Measurements from ENCODE around the gene ITGAD. TPM values are rescaled to one million over a fixed set of nuclear protein-coding genes. Genes with fewer than 3 reads are reported as not detected.

The ITGAD gene
- polyA plus RNA-seq, 1 of the 3 experiments (the other 2 are of a cell fraction), result not detected

DNA sequence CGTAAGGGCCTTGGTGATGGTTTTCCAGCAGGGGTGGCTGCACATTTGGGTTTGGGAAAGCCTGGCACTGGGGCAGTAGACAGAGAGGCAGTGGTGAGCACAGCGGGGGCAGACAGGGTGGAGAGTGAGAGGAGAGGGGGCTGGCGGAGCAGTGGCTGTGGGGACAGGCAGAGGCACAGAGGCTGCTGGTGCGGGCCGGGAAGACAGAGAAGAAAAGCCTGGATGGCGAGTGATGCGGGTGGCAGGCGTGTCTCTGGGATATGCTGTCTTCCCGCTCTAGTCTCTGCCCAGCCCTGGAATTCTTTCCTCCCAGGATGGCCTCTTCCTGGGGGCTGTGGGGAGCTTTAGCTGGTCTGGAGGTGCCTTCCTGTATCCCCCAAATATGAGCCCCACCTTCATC is 16.9 kb downstream of the ITGAD start:
- no peak for DNase-seq
- Histone ChIP-seq H2AFZ (ENCODE audit: low read depth) (no peak overlapping the region), H3K9me3 (no peaks in the 10 kb centered on the region), H3K4me2 (no peak overlapping the region), H3K27me3 (ENCODE audit: insufficient read depth) (peaks cover 41% of the 10 kb centered on the region; the same call in 1 of the 2 replicates), H3K79me2 (ENCODE audit: insufficient read depth) (no peaks in the 10 kb centered on the region), H3K36me3 (replicated peaks in 1 of 2; ENCODE audit: control insufficient read depth in 1 of 2, insufficient read depth in 2 of 2, low read length in 1 of 2) (no peaks in the 10 kb centered on the region), H3K9ac (no peak overlapping the region), H3K4me1 (ENCODE audit: control insufficient read depth in 1 of 2, insufficient read depth in 2 of 2, low read depth in 1 of 2, low read length in 1 of 2) (no peaks in the 10 kb centered on the region), H3K9me2 (no peaks in the 10 kb centered on the region), H3K4me3 (ENCODE audit: low read depth in 2 of 2, low read length in 1 of 2) (no peak overlapping the region), H3F3A (replicated peaks; ENCODE audit: insufficient read depth) (no peaks in the 10 kb centered on the region), H3K27ac (ENCODE audit: low read depth in 2 of 2, low read length in 1 of 2) (no peak overlapping the region), H4K20me1 (ENCODE audit: insufficient read depth) (no peaks in the 10 kb centered on the region)
- WGBS (ENCODE audit: low lambda C conversion rate), result 27% methylated on average over 8 of the region's 9 CpGs
- CTCF ChIA-PET, result no interaction called here
- TF ChIP-seq TEAD4 (IDR thresholded peaks at IDR 0.05; ENCODE audit: borderline replicate concordance, insufficient read depth), result no peak
- TF ChIP-seq GATA2 (CRISPR knock-in tag; IDR thresholded peaks at IDR 0.05), result no peak
- no peak for TF ChIP-seq POLR2AphosphoS5 (IDR thresholded peaks at IDR 0.05; ENCODE audit: low read depth, low read length)
- TF ChIP-seq, protein P1, sequence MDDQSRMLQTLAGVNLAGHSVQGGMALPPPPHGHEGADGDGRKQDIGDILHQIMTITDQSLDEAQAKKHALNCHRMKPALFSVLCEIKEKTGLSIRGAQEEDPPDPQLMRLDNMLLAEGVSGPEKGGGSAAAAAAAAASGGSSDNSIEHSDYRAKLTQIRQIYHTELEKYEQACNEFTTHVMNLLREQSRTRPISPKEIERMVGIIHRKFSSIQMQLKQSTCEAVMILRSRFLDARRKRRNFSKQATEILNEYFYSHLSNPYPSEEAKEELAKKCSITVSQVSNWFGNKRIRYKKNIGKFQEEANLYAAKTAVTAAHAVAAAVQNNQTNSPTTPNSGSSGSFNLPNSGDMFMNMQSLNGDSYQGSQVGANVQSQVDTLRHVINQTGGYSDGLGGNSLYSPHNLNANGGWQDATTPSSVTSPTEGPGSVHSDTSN (IDR thresholded peaks at IDR 0.05), result no peak
- no peak for TF ChIP-seq SIN3A (IDR thresholded peaks at IDR 0.05; ENCODE audit: borderline replicate concordance, low read depth, low read length)
- TF ChIP-seq EZH2phosphoT487 (IDR thresholded peaks at IDR 0.05; ENCODE audit: borderline replicate concordance, low read depth), result no peak
- no peak for TF ChIP-seq NRF1 (IDR thresholded peaks at IDR 0.05; ENCODE audit: low read depth, low read length)
- TF ChIP-seq, protein P2, sequence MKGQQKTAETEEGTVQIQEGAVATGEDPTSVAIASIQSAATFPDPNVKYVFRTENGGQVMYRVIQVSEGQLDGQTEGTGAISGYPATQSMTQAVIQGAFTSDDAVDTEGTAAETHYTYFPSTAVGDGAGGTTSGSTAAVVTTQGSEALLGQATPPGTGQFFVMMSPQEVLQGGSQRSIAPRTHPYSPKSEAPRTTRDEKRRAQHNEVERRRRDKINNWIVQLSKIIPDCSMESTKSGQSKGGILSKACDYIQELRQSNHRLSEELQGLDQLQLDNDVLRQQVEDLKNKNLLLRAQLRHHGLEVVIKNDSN (IDR thresholded peaks at IDR 0.05; ENCODE audit: borderline replicate concordance, low read depth), result no peak
- no peak for TF ChIP-seq MEF2A (IDR thresholded peaks at IDR 0.05; ENCODE audit: borderline replicate concordance, low read depth)
- no peak for TF ChIP-seq RXRA (IDR thresholded peaks at IDR 0.05; ENCODE audit: borderline replicate concordance, low read depth)
- no peak for TF ChIP-seq NFIC (IDR thresholded peaks at IDR 0.05; ENCODE audit: borderline replicate concordance)
- no peak for TF ChIP-seq USF2 (IDR thresholded peaks at IDR 0.05; ENCODE audit: borderline replicate concordance, low read depth, low read length)
- TF ChIP-seq MXI1 (IDR thresholded peaks at IDR 0.05; ENCODE audit: low read depth, low read length), result no peak
- no peak for TF ChIP-seq GABPA (IDR thresholded peaks at IDR 0.05; ENCODE audit: low read depth)
- TF ChIP-seq, protein P3, sequence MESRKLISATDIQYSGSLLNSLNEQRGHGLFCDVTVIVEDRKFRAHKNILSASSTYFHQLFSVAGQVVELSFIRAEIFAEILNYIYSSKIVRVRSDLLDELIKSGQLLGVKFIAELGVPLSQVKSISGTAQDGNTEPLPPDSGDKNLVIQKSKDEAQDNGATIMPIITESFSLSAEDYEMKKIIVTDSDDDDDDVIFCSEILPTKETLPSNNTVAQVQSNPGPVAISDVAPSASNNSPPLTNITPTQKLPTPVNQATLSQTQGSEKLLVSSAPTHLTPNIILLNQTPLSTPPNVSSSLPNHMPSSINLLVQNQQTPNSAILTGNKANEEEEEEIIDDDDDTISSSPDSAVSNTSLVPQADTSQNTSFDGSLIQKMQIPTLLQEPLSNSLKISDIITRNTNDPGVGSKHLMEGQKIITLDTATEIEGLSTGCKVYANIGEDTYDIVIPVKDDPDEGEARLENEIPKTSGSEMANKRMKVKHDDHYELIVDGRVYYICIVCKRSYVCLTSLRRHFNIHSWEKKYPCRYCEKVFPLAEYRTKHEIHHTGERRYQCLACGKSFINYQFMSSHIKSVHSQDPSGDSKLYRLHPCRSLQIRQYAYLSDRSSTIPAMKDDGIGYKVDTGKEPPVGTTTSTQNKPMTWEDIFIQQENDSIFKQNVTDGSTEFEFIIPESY (IDR thresholded peaks at IDR 0.05; ENCODE audit: borderline replicate concordance, low read depth), result no peak
- POLR2A ChIA-PET, result no interaction called here

Measured in SK-N-SH (cell line).